ENCODE measurements around the gene HSPB8.

HSPB8 gene

GRCh38 chr12:119225454-119225853, 46.7 kb downstream of the HSPB8 start:
- TF ChIP-seq, protein P1, sequence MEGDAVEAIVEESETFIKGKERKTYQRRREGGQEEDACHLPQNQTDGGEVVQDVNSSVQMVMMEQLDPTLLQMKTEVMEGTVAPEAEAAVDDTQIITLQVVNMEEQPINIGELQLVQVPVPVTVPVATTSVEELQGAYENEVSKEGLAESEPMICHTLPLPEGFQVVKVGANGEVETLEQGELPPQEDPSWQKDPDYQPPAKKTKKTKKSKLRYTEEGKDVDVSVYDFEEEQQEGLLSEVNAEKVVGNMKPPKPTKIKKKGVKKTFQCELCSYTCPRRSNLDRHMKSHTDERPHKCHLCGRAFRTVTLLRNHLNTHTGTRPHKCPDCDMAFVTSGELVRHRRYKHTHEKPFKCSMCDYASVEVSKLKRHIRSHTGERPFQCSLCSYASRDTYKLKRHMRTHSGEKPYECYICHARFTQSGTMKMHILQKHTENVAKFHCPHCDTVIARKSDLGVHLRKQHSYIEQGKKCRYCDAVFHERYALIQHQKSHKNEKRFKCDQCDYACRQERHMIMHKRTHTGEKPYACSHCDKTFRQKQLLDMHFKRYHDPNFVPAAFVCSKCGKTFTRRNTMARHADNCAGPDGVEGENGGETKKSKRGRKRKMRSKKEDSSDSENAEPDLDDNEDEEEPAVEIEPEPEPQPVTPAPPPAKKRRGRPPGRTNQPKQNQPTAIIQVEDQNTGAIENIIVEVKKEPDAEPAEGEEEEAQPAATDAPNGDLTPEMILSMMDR (IDR thresholded peaks at IDR 0.05; ENCODE audit: extremely low read depth, missing control alignments), result no peak
- no peak for DNase-seq (ENCODE audit: low spot score)

DNA sequence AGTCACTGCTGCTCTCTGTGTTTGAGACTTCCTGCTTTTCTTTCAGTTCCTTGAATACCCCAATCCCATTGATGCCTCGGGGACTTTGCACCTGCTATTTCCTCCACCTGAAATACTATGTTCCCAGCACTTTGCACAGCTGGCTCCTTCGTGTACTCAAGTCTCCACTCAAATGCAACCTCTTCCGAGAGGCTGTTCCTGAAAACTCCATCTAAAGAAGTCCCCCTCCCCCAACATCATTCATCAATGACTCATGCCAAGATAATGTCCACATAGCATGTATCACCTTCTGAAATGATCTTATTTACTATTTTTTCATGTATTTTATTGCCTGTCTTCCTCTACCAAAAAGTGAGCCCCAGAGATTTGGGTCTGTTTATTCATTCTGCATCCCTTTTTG, 48.6 kb downstream of the HSPB8 start:
- TF ChIP-seq, protein P1 (IDR thresholded peaks at IDR 0.05; ENCODE audit: extremely low read depth, missing control alignments), result no peak

DNA sequence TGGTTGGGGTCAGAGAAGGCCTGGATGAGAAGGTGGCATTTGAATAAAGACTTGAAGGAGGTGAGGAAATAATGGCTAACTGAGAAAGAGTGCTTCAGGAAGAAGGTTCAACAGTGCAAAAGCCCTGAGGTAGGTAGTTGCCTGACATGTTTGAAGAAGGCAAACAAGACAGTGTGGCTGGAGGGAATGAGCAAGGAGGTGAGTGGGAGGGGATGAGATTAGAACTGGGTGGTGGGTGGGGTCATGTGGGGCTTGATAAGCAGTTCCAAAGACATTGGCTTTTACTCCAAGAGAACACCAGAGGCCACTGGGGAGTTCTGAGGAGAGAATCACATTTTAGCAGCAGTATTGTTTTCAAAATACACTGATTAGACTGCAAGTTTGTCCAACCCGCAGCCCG, 50.5 kb downstream of the HSPB8 start:
- TF ChIP-seq, protein P1 (IDR thresholded peaks at IDR 0.05; ENCODE audit: extremely low read depth, missing control alignments), result no peak
- DNase-seq (ENCODE audit: low spot score), result no peak

More for the DNA sequence above, 48.6 kb downstream of the HSPB8 start:
- DNase-seq (ENCODE audit: low spot score), result no peak

- TF ChIP-seq, protein P1 (IDR thresholded peaks at IDR 0.05; ENCODE audit: extremely low read depth, missing control alignments), result no peak
- no peak for DNase-seq (ENCODE audit: low spot score)
Measured at GRCh38 chr12:119229837-119230236, 51.1 kb downstream of the HSPB8 start.

DNA sequence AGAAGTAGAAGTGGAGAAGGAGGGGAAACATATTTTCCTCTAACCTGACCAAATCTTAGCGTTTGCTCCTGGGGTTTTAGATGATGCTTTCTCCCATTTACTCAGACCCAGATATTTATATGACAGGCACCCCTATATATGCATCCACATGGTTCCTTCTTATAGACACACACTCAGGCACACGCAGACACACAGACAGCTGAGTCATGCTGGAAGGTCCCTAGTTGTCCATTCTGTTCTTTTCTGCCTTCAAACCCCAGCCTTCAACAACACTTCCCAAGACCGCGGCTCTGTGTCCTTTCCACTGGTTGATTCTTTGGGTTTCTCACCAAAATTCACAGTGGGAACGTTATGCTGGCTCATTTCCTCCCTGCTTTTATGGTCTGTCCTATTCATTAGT, 52.1 kb downstream of the HSPB8 start:
- TF ChIP-seq, protein P1 (IDR thresholded peaks at IDR 0.05; ENCODE audit: extremely low read depth, missing control alignments), result no peak
- no peak for DNase-seq (ENCODE audit: low spot score)

- no peak for DNase-seq (ENCODE audit: low spot score)
Measured at GRCh38 chr12:119231774-119232173, 53.0 kb downstream of the HSPB8 start.

GRCh38 chr12:119235197-119235751, 56.5 kb downstream of the HSPB8 start:
- TF ChIP-seq, protein P1 (IDR thresholded peaks at IDR 0.05; ENCODE audit: extremely low read depth, missing control alignments), result no peak
- DNase-seq (ENCODE audit: low spot score), result no peak

More at GRCh38 chr12:119231774-119232173, 53.0 kb downstream of the HSPB8 start:
- TF ChIP-seq, protein P1 (IDR thresholded peaks at IDR 0.05; ENCODE audit: extremely low read depth, missing control alignments), result no peak
